Measurements from ENCODE around the gene CACNA1S.

GRCh38 chr1:201088395-201088794, 23.8 kb downstream of the CACNA1S start:
- no peak for TF ChIP-seq POLR2AphosphoS5 (IDR thresholded peaks at IDR 0.05)
- no peak for TF ChIP-seq CTCF (IDR thresholded peaks at IDR 0.05)
- TF ChIP-seq POLR2A (IDR thresholded peaks at IDR 0.05) = no peak
- no peak for TF ChIP-seq EP300 (IDR thresholded peaks at IDR 0.05)

Data from gastroesophageal sphincter (tissue), 3 donors.